HCT116 (cell line): ENCODE results near the gene TFEB. TPM values are rescaled to one million over a fixed set of nuclear protein-coding genes. Genes with fewer than 3 reads are reported as not detected.

Source experiments
- ATAC-seq: fragments of 200-7000 bp; cut with Tn5 transposase; 2 replicates; pipeline ENCODE4 v1.9.1; 2020; ENCODE audit warnings: mild to moderate bottlenecking, moderate library complexity
- BruUV-seq: library from RNA; stranded (reverse); fragments of 400-500 nt; replicated peaks from 2 replicates; lab custom pipeline; 2021; lab: Mats Ljungman, UMichigan
- CTCF ChIA-PET: fragments of 300-600 bp; sonication (Branson Sonifier 250); formaldehyde crosslinking; loops from one replicate; lab custom pipeline; 2021; ENCODE audit warnings: antibody characterized with exemption; lab: Charles Lee
- POLR2A ChIA-PET: fragments of 300-600, 350-600 bp; sonication (Branson Sonifier 250); formaldehyde crosslinking; loops from one replicate; lab custom pipeline; 2021; ENCODE audit warnings: antibody characterized with exemption; lab: Charles Lee
- RAD21 ChIA-PET, 2 experiments: fragments of 300-600 bp; sonication (Branson Sonifier 250); formaldehyde crosslinking; loops; one replicate each; lab custom pipeline; 2023; ENCODE audit warnings: low total read pairs in 2 of 2; ENCODE audit not compliant: uncharacterized antibody in 2 of 2, unreplicated experiment in 2 of 2, low non-redundant PET in 1 of 2; lab: Charles Lee
- DNase-seq: peaks from one replicate; pipeline ENCODE4 v3.0.0-alpha.2; 2010; ENCODE audit warnings: low read depth, low spot score
- H2AFZ ChIP-seq: fragments of 200-600 bp; shearing (Covaris generic), sonication (generic); 2 replicates; pipeline ENCODE4 v1.6.1; 2017; ENCODE audit warnings: low read depth, mixed run types, mixed read lengths, antibody characterized with exemption, low read length; ENCODE audit not compliant: poor library complexity, severe bottlenecking
- H3K27ac ChIP-seq: 2 replicates; pipeline ENCODE4 v1.5.1; 2012; ENCODE audit warnings: low read depth, low read length
- H3K27me3 ChIP-seq: fragments of 200-600 bp; sonication (generic); 2 replicates; pipeline ENCODE4 v1.6.1; 2016; ENCODE audit warnings: mixed run types, low read length, mixed read lengths; ENCODE audit not compliant: insufficient read depth
- H3K36me3 ChIP-seq, 2 experiments: fragments of 200-500 bp in 1 of 2; fragments of 200-600 bp in 1 of 2; sonication (Bioruptor generic) in 1 of 2; sonication (generic) in 1 of 2; 2 replicates each; pipeline versions ENCODE4 v1.5.1 to v1.6.1; 2014 to 2016; ENCODE audit warnings: low read length in 2 of 2, inconsistent platforms in 1 of 2, mixed read lengths in 1 of 2, mixed run types in 1 of 2; ENCODE audit not compliant: insufficient read depth in 2 of 2, control insufficient read depth in 1 of 2
- H3K4me1 ChIP-seq, 2 experiments: fragments of 200-600 bp in 1 of 2; sonication (generic) in 1 of 2; 2 replicates each; pipeline versions ENCODE4 v1.5.1 to v1.6.1; 2012 to 2017; ENCODE audit warnings: low read length in 2 of 2, inconsistent platforms in 1 of 2, mild to moderate bottlenecking in 1 of 2, mixed read lengths in 1 of 2, mixed run types in 1 of 2, moderate library complexity in 1 of 2; ENCODE audit not compliant: insufficient read depth in 2 of 2, control insufficient read depth in 1 of 2
- H3K4me2 ChIP-seq: fragments of 200-600 bp; sonication (generic); 2 replicates; pipeline ENCODE4 v1.6.1; 2017; ENCODE audit warnings: mixed run types, low read length, mixed read lengths
- H3K4me3 ChIP-seq, 2 experiments: fragments of 200-600 bp in 1 of 2; sonication (generic) in 1 of 2; replicated peaks in 1 of 2; 2 replicates each; pipeline ENCODE4 v1.5.1; 2011 to 2016; ENCODE audit warnings: low read length in 2 of 2, control low read depth in 1 of 2, low read depth in 1 of 2, mild to moderate bottlenecking in 1 of 2, mixed read lengths in 1 of 2, mixed run types in 1 of 2
- H3K79me2 ChIP-seq: fragments of 200-600 bp; sonication (generic); 2 replicates; pipeline ENCODE4 v1.6.1; 2017; ENCODE audit warnings: mild to moderate bottlenecking, mixed run types, low read length, moderate library complexity, mixed read lengths; ENCODE audit not compliant: insufficient read depth
- H3K9ac ChIP-seq: fragments of 200-600 bp; sonication (generic); 2 replicates; pipeline ENCODE4 v1.6.1; 2016; ENCODE audit warnings: low read length, mixed read lengths
- H3K9me2 ChIP-seq: fragments of 200-600 bp; sonication (generic), shearing (Covaris generic); 2 replicates; pipeline ENCODE4 v1.6.1; 2017; ENCODE audit warnings: mixed run types, mild to moderate bottlenecking, moderate library complexity; ENCODE audit not compliant: insufficient read depth
- H3K9me3 ChIP-seq, 2 experiments: fragments of 200-500 bp in 1 of 2; fragments of 200-600 bp in 1 of 2; sonication (Bioruptor generic) in 1 of 2; sonication (generic) in 1 of 2; 2 replicates each; pipeline ENCODE4 v1.6.1; 2014 to 2017; ENCODE audit warnings: low read length in 2 of 2, mixed read lengths in 2 of 2, inconsistent platforms in 1 of 2, low read depth in 1 of 2, mild to moderate bottlenecking in 1 of 2, mixed run types in 1 of 2, moderate library complexity in 1 of 2; ENCODE audit not compliant: control insufficient read depth in 1 of 2, insufficient read depth in 1 of 2
- H4K20me1 ChIP-seq: fragments of 200-600 bp; sonication (generic), shearing (Covaris generic); 2 replicates; pipeline ENCODE4 v1.6.1; 2017; ENCODE audit warnings: mixed run types, mild to moderate bottlenecking, moderate library complexity; ENCODE audit not compliant: insufficient read depth
- CBX3 ChIP-seq: IDR thresholded peaks from 2 replicates; pipeline ENCODE4 v1.6.1; 2012; ENCODE audit warnings: low read depth
- CEBPB ChIP-seq: IDR thresholded peaks from 2 replicates; pipeline ENCODE4 v1.6.1; 2012; ENCODE audit warnings: low read depth
- ELF1 ChIP-seq: IDR thresholded peaks from 2 replicates; pipeline ENCODE4 v1.6.1; 2012; ENCODE audit warnings: low read depth, borderline replicate concordance
- EZH2phosphoT487 ChIP-seq: fragments of 200-600 bp; IDR thresholded peaks from 2 replicates; pipeline ENCODE4 v1.6.1; 2018; ENCODE audit warnings: antibody characterized with exemption, borderline replicate concordance
- JUND ChIP-seq: IDR thresholded peaks from 2 replicates; pipeline ENCODE4 v1.6.1; 2012
- POLR2AphosphoS5 ChIP-seq: IDR thresholded peaks from 2 replicates; pipeline ENCODE4 v1.6.1; 2011; ENCODE audit warnings: mild to moderate bottlenecking, low read depth, low read length, moderate library complexity
- SIN3A ChIP-seq: IDR thresholded peaks from 2 replicates; pipeline ENCODE4 v1.6.1; 2012; ENCODE audit warnings: low read depth
- SP1 ChIP-seq: IDR thresholded peaks from 2 replicates; pipeline ENCODE4 v1.6.1; 2012; ENCODE audit warnings: low read depth
- TCF7L2 ChIP-seq: IDR thresholded peaks from 2 replicates; pipeline ENCODE4 v1.7.0; 2011; ENCODE audit warnings: borderline replicate concordance, inconsistent platforms; ENCODE audit not compliant: insufficient read depth, insufficient read length; ENCODE audit errors: extremely low read depth
- YY1 ChIP-seq: IDR thresholded peaks from 2 replicates; pipeline ENCODE4 v1.6.1; 2011; ENCODE audit warnings: low read length, low read depth, moderate library complexity, mild to moderate bottlenecking; ENCODE audit not compliant: insufficient replicate concordance; ENCODE audit errors: extremely low read depth
- ZFX ChIP-seq: fragments of 450-650 bp; IDR thresholded peaks from 2 replicates; pipeline ENCODE4 v1.6.1; 2017
- ZNF274 ChIP-seq: fragments of 200-500 bp; sonication (Bioruptor generic); IDR thresholded peaks from 2 replicates; pipeline ENCODE4 v1.6.1; 2014; ENCODE audit warnings: mild to moderate bottlenecking, low read depth, low read length, inconsistent platforms
- intact Hi-C: fragments of 100-400 bp; cut with micrococcal nuclease; formaldehyde crosslinking; loops from 2 replicates; pipeline ENCODE4 v1.10.0; 2022
- total RNA-seq: library from RNA; stranded (reverse); gene quantifications from one replicate; pipeline ENCODE4 v1.2.1, GENCODE V29; 2021; ENCODE audit not compliant: unreplicated experiment
- TF ChIP-seq, protein P1 (sequence below), 3 experiments: fragments of 200-600 bp in 1 of 3; sonication (generic) in 1 of 3; IDR thresholded peaks in 2 of 3; conservative IDR thresholded peaks in 1 of 3; 2 replicates each; pipeline ENCODE4 v1.5.1; 2012 to 2017; ENCODE audit warnings: low read depth in 2 of 3, low read length in 2 of 3, antibody characterized with exemption in 1 of 3, borderline replicate concordance in 1 of 3, control low read depth in 1 of 3, mild to moderate bottlenecking in 1 of 3, mixed read lengths in 1 of 3, mixed run types in 1 of 3, moderate library complexity in 1 of 3; ENCODE audit not compliant: insufficient read depth in 1 of 3

Gene TFEB
- total RNA-seq, 1 experiment from 2014 or later, result 4.8 TPM

DNA sequence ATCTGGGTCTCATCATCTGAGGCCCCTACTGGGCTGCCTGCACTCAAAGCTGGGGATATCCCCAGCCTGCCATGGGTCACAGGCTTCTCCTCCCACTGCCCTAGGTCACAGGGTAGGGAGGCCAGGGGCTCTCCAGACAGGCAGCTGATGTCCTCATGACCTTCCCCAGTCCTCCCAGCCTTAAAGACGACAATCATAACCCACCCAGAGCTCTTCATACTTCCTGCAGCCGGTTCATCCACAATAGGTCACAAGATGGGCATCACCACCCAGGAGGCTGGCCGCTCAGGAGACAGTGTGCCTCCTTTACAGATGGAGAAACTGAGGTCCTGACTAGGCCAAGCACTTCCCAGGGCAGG lies 15.2 kb downstream of the TFEB start:
- TF ChIP-seq YY1 (no peak), JUND (no peak), ZFX (no peak), ZNF274 (no peak), TCF7L2 (no peak)
- Histone ChIP-seq H3K27ac (no peak overlapping the region), H3K4me3 (no peak overlapping the region), H3K79me2 (no peaks in the 10 kb centered on the region), H2AFZ (no peak overlapping the region), H4K20me1 (no peaks in the 10 kb centered on the region), H3K27me3 (no peaks in the 10 kb centered on the region), H3K4me1 (peaks cover 10 to 17% of the 10 kb centered on the region in 2 experiments; a peak in 3 of 4 replicates), H3K9ac (no peak overlapping the region), H3K9me2 (no peaks in the 10 kb centered on the region), H3K4me2 (no peak overlapping the region), H3K36me3 (no peaks in the 10 kb centered on the region), H3K9me3 (no peaks in the 10 kb centered on the region)
- CTCF ChIA-PET, result interaction anchor here (1.6 kb wide), 1 partner anchor 14 kb away, joined by 5 read pairs; no protein-coding TSS in a partner anchor
- ATAC-seq (no peak), DNase-seq (no peak)
- RAD21 ChIA-PET, result no interaction called here
- BruUV-seq, result no TSS peak
- POLR2A ChIA-PET, result no interaction called here
- intact Hi-C loops, result no loop called here

DNA sequence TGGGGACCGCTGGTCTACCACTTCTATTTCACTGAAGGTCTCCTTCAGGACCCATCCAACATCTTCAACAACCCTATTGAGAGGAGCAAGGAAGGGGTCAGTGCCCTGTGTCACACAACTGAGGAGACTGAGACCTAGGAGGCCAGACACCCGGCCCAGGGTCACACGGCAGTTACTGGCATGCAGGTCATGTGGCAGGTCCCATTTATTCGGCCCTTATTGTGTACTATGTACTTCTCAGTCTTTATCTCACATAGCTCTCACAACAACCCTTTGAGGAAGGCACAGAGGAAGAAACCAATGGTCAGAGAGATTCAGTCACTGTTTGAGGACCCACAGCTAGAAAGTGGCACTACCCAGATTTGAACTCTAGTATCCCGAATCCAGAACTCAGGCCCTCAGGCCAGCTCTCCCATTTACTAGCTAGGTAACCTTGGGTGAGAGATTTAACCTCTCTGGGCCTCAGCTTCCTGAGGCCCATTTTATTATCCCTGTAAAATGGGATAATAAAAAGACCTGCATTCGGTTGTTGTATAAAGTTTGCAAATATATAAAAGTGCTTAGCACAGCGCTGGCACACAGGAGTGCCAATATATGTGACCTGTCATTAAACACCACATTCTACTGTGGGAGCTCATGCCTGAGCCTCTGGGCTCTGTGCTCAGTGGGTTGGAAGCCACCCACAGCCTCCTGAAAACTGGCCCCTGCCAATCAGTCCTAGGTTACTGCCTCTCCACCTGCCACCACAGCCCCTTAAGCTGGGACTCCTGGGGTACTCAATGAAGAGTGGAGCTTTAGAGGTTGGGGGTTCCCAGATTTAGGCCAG lies 15.8 kb downstream of the TFEB start:
- POLR2A ChIA-PET, result no interaction called here
- Histone ChIP-seq H4K20me1 (no peaks in the 10 kb centered on the region), H3K79me2 (no peaks in the 10 kb centered on the region), H3K9me2 (no peaks in the 10 kb centered on the region), H3K27ac (no peak overlapping the region), H3K27me3 (no peaks in the 10 kb centered on the region), H3K4me2 (no peak overlapping the region), H3K4me3 (no peak overlapping the region), H2AFZ (no peak overlapping the region), H3K9me3 (no peaks in the 10 kb centered on the region), H3K4me1 (peaks cover 12 to 21% of the 10 kb centered on the region in 2 experiments), H3K9ac (no peak overlapping the region), H3K36me3 (no peaks in the 10 kb centered on the region)
- RAD21 ChIA-PET, result interaction anchor here in 1 of 2 experiments (0.6 kb wide), 1 partner anchor 117 kb away, joined by 3 read pairs; no protein-coding TSS in a partner anchor
- BruUV-seq, result no TSS peak
- ATAC-seq (no peak), DNase-seq (no peak)
- intact Hi-C loops, result no loop called here
- CTCF ChIA-PET, result interaction anchor here (1.5 to 1.6 kb wide), 2 partner anchors 14 to 15 kb away, joined by 5 read pairs; no protein-coding TSS in a partner anchor
- no peak for TF ChIP-seq SIN3A
- TF ChIP-seq ELF1, result no peak
- TF ChIP-seq, protein P1, sequence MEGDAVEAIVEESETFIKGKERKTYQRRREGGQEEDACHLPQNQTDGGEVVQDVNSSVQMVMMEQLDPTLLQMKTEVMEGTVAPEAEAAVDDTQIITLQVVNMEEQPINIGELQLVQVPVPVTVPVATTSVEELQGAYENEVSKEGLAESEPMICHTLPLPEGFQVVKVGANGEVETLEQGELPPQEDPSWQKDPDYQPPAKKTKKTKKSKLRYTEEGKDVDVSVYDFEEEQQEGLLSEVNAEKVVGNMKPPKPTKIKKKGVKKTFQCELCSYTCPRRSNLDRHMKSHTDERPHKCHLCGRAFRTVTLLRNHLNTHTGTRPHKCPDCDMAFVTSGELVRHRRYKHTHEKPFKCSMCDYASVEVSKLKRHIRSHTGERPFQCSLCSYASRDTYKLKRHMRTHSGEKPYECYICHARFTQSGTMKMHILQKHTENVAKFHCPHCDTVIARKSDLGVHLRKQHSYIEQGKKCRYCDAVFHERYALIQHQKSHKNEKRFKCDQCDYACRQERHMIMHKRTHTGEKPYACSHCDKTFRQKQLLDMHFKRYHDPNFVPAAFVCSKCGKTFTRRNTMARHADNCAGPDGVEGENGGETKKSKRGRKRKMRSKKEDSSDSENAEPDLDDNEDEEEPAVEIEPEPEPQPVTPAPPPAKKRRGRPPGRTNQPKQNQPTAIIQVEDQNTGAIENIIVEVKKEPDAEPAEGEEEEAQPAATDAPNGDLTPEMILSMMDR (IDR thresholded peaks at IDR 0.05 in 2 of 3, conservative IDR thresholded peaks at IDR 0.05 in 1 of 3; ENCODE audit: borderline replicate concordance in 1 of 3, insufficient read depth in 1 of 3, low read depth in 2 of 3, low read length in 2 of 3), result no peak
- TF ChIP-seq ZNF274, result no peak
- no peak for TF ChIP-seq ZFX
- TF ChIP-seq SP1, result no peak
- no peak for TF ChIP-seq CEBPB
- no peak for TF ChIP-seq CBX3
- TF ChIP-seq EZH2phosphoT487, result no peak
- no peak for TF ChIP-seq POLR2AphosphoS5
